ENCODE results near the gene F2RL1. TPM values are rescaled to one million over a fixed set of nuclear protein-coding genes. Genes with fewer than 3 reads are reported as not detected.
"Not testable (repeated sequence)": the region's sequence is repeated elsewhere in the genome, so short reads cannot be mapped to it uniquely, and the experiment has no call there.

Gene F2RL1
- total RNA-seq: 100 to 1,000 TPM in 1 of 2 donors, 10 to 100 TPM in 1; 87.0 to 139 TPM

DNA sequence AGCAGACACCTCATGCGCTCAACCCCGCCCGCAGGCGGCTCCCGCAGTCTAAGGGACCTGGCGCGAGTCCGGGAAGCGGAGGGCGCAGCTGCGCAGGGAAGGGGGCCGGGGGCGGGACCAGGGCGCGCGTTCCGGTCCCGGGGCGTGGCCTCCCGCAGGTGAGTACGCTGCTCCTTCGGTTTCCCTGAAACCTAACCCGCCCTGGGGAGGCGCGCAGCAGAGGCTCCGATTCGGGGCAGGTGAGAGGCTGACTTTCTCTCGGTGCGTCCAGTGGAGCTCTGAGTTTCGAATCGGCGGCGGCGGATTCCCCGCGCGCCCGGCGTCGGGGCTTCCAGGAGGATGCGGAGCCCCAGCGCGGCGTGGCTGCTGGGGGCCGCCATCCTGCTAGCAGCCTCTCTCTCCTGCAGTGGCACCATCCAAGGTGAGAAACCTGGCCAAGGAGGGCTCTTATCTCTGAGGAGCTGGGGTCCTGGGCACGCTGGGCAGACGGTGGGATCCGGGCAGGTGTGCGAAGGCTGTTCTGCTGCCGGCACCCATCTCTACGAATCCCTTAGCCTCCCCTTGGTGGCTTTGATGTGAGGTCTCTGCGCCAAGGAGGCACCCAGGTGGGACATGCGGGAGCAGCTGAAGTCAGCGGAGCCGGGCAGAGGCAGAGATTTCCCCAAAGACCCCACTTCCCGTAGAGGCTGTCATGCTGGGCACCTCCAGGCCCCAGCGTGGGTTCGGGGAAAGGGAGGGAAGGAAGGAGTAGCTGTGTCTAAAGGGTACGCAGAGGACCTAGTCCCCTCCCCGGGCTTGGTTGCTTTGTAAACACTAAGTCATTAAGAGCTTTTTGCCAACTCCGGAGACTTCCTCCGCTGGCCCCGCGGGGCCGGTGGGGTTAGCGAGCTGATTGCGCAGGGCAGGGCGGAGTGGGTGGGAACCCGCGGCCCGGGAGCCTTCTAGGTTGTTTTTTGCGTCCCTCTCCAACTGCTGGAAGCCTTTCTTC lies at the start of gene F2RL1:
Gene F2RL1 (plus strand): TSS at position 187 of the 988 bp plus-strand sequence. CDS start 153 bp downstream, at position 340.
- H3K4me1 ChIP-seq: peaks cover 4% of the 10 kb centered on the region
- peak within 1 kb of the TSS; percentile 77 to 94 for H3K9ac ChIP-seq (ENCODE audit: low read depth in 2 of 2, low read length in 2 of 2)
- peak within 1 kb of the TSS; percentile 61 for H3K4me3 ChIP-seq
- peak within 1 kb of the TSS; percentile 88 for H3K27ac ChIP-seq
- intact Hi-C loops (cut with DNase I): no loop called here
- no peak for TF ChIP-seq CTCF (IDR thresholded peaks at IDR 0.05)
- no peaks in the 10 kb centered on the region for H3K27me3 ChIP-seq
- no peaks in the 10 kb centered on the region for H3K36me3 ChIP-seq
- peak; percentile 94 for DNase-seq
- H3K9me3 ChIP-seq: no peaks in the 10 kb centered on the region

GRCh38 chr5:76771041-76771440 lies 47.8 kb upstream of the F2RL1 start:
- not testable (repeated sequence) for H3K4me3 ChIP-seq; H3K27me3 ChIP-seq; H3K9ac ChIP-seq (ENCODE audit: low read depth in 2 of 2, low read length in 2 of 2); H3K36me3 ChIP-seq; H3K27ac ChIP-seq; H3K4me1 ChIP-seq; DNase-seq; H3K9me3 ChIP-seq
- intact Hi-C loops (cut with DNase I): loop anchor here (5.0 kb wide), 1 partner anchor 54 kb away; the partner anchor contains the start of gene F2R

DNA sequence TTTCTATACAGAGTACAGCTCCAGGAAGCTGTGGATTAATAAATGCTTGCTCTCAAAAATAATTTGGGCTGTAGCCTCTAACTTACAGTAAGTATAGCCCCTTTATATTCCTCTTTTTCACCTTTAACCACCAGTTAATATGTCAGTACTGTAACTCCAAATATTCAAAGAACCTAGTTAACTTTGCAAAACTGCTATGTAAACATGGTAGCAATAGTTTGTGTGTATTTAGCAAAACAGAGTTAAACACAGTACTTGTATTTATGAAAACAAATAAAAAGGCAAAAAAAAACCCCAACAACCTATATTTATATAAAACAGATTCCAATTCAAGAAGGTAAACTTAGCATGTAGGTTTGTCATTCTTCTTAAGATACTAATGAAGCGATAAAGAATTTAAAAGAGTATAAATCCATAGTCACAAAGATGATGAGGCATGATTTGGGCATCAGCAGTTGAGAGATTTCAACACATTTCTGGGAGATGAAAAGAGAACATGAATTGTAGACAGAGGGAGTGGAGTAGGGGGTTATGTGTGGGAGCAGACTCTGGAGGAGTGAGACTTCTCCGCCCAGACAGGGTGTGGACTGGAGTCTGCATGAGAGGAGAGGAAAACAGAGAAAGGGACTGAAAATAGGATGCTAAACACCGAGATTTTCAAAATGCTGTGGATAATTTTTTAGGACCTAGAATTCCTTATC lies 47.0 kb upstream of the F2RL1 start:
- Histone ChIP-seq H3K9ac (ENCODE audit: low read depth in 2 of 2, low read length in 2 of 2) (no peak overlapping the region), H3K4me1 (no peaks in the 10 kb centered on the region), H3K9me3 (no peaks in the 10 kb centered on the region), H3K27ac (no peak overlapping the region), H3K4me3 (no peak overlapping the region), H3K27me3 (no peaks in the 10 kb centered on the region), H3K36me3 (no peaks in the 10 kb centered on the region)
- TF ChIP-seq CTCF (IDR thresholded peaks at IDR 0.05): no peak
- no peak for DNase-seq
- intact Hi-C loops (cut with DNase I): loop anchor here (5.0 kb wide), 1 partner anchor 55 kb away; the partner anchor contains the start of gene F2R

DNA sequence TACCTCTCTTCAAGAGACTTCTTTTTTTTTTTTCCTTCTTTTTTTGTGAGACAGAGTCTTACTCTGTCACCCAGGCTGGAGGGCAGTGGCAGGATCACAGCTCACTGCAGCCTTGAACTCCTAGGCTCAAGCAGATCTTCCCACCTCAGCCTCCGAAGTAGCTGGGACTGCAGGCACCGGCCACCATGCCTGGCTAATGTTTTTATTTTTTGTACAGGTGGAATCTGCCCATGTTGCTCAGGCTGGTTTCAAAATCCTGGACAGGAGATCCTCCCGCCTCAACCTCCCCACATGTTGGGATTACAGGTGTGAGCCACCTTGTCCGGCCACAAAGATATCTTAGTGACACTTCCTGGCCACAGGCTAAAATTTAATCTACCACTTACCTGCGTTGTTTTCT lies 42.9 kb upstream of the F2RL1 start:
- H3K4me1 ChIP-seq: no peaks in the 10 kb centered on the region
- intact Hi-C loops (cut with DNase I): loop anchor here (2.0 kb wide), 1 partner anchor 175 kb away; no protein-coding TSS in a partner anchor
- H3K36me3 ChIP-seq: no peaks in the 10 kb centered on the region
- DNase-seq: no peak
- H3K9ac ChIP-seq (ENCODE audit: low read depth in 2 of 2, low read length in 2 of 2): no peak overlapping the region
- TF ChIP-seq CTCF (IDR thresholded peaks at IDR 0.05): no peak
- no peak overlapping the region for H3K4me3 ChIP-seq
- no peak overlapping the region for H3K27ac ChIP-seq
- no peaks in the 10 kb centered on the region for H3K9me3 ChIP-seq
- no peaks in the 10 kb centered on the region for H3K27me3 ChIP-seq

DNA sequence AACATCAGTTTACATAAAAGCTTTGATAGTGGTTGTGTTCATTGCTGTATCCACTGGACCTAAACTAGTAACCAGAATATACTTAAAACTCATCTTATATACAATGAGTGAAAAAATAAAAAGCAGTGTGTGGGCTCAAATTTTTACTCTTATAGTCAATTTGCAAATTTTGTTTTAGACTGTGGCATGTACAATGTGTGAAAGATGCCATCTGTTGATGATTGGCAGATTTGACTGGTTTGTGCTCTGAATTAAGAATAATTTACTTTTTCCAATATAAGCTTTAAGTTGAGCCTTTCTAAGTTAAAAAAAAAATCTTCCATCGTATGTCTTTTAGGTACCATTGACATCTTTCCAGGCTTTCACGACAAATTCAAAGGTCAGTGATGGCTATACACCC lies 42.4 kb upstream of the F2RL1 start:
- Histone ChIP-seq H3K27me3 (no peaks in the 10 kb centered on the region), H3K4me1 (no peaks in the 10 kb centered on the region), H3K9ac (ENCODE audit: low read depth in 2 of 2, low read length in 2 of 2) (no peak overlapping the region), H3K27ac (no peak overlapping the region), H3K4me3 (no peak overlapping the region), H3K36me3 (no peaks in the 10 kb centered on the region), H3K9me3 (no peaks in the 10 kb centered on the region)
- DNase-seq: no peak
- no peak for TF ChIP-seq CTCF (IDR thresholded peaks at IDR 0.05)
- intact Hi-C loops (cut with DNase I): no loop called here

- H3K27me3 ChIP-seq; H3K4me1 ChIP-seq; DNase-seq; intact Hi-C loops (cut with DNase I); H3K36me3 ChIP-seq; H3K9ac ChIP-seq (ENCODE audit: low read depth in 2 of 2, low read length in 2 of 2); H3K4me3 ChIP-seq; H3K9me3 ChIP-seq; H3K27ac ChIP-seq: not testable (repeated sequence)
Measured at GRCh38 chr5:76780616-76781015, 38.2 kb upstream of the F2RL1 start.

Data from colonic mucosa (tissue), 4 donors.